NCI-H2029 treated with DMSO at 0.1 percent for 48 hours (cell line): ENCODE data around the gene KLRC1.
A peak's percentile ranks its signal among the peaks of the same experiment; 100 is the strongest.
"Not testable (repeated sequence)": the region's sequence is repeated elsewhere in the genome, so short reads cannot be mapped to it uniquely, and the experiment has no call there.

Experiments
- DNase-seq: peaks from one replicate; lab custom pipeline; 2025; lab: John Stamatoyannopoulos, UW

KLRC1 gene

DNA sequence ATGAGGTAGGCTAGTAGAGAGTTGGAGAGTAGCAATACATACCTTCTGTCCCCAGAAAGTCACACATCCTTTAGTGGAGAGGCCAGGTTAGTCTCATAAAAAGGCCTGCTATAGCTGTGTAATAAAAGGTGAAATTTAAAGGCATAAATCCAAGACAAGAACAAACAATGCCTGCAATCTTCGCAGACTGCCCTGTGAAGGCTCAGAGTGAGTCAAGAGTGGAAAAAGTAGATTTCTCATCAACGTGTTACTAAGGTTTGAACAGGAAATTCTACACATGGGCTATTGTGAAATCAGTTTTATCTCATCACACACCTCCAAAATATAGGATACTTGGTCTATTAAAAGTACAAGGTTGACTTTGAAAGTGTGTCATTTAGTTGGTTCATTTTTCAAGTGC, at the start of gene KLRC1:
Gene KLRC1 (minus strand): TSS at position 222 of the 400 bp plus-strand sequence. CDS start 2,221 bp downstream, outside the sequence.
- no peak for DNase-seq

DNA sequence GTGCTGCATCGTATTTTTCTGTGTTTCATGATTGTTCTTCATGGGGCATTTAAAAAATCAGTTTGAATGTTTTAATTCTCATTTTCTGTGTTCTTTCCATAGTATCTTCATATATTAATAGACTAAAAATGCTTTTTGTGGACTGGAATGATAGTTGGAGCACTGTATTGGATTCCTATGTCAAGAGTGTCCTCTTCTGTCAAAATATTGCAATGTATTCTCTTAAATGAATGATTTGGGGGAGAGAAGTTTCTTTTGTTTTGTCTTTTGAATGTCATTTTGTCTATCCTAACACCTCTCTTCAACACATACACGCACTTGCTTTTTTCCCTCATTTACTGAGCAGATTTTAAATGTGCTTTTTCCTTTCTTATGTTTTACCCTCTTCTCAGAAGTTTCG, 47.9 kb upstream of the KLRC1 start:
- DNase-seq, result peak; percentile 5

DNA sequence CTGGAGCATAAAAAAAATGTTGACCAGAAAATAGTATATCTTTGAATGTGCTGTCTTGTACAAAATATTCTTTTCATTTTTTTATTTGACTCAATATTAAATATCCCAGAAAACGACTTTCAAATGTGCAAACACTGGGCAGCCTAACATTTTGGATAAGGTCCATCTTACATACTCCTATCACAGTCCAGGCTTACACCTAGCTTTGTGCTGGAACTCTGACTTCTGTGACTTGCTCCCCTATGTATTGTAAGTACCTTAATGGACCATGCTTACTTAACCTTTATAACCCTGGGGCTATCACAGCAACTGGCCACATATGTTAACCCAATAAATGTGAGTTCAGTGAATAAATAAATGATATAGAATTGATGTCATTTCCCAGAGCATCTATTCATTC, 44.9 kb upstream of the KLRC1 start:
- no peak for DNase-seq

DNA sequence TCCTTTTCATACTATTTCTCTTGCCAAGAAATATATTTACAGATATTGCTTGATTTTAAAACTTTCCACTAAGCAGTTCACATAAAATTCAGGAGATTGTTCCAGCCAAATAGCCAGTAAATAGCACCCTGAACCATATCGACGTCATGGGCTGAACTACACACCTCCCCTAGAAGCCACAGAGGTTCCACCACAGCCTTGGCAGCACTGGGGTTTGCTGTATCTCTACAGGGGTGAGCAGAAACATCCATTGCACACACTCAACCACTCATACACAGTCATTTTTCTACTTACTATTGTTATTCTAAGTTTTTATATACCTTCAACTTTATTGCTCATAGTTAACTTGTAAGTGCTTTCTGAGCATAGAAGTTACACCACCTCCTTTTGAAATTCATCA, 44.4 kb upstream of the KLRC1 start:
- no peak for DNase-seq

DNA sequence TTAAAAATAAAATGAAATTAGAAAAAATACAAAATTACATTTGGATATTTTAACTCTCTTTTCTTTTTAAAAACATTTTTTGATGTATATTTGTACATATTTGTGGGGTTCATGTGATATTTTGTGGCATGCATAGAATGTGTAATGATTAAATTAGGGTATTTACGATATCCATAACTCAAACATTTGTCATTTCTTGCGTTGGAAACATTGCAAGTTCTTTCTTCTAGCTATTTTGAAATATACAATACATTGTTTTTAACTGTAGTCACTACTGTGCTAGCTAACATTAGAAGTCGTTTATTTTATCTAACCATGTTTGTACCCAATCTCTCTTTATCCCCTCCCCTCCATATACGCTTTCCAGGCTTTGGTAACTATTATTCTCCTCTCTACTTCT, 38.6 kb upstream of the KLRC1 start:
- DNase-seq, result no peak

DNA sequence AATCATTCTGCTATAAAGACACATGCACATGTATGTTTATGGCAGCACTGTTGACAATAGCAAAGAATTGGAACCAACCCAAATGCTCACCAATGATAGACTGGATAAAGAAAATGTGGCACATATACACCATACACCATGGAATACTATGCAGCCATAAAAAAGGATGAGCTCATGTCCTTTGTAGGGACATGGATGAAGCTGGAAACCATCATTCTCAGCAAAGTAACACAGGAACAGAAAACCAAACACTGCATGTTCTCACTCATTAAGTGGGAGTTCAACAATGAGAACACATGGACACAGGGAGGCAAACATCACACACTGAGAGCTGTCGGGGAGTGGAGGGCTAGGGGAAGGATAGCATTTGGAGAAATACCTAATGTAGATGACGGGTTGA, 34.2 kb upstream of the KLRC1 start:
- not testable (repeated sequence) for DNase-seq

DNA sequence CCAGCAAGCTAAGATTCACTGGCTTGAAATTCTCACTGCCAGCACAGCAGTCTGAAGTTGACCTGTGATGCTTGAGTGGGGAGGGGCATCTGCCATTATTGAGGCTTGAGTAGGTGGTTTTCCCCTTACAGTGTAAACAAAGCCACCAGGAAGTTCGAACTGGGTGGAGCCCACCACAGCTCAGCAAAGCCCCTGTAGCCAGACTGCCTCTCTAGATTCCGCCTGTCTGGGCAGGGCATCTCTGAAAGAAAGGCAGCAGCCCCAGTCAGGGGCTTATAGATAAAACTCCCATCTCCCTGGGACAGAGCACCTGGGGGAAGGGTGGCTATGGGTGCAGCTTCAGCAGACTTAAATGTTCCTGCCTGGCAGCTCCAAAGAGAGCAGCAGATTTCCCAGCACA, 28.7 kb upstream of the KLRC1 start:
- DNase-seq, result not testable (repeated sequence)

DNA sequence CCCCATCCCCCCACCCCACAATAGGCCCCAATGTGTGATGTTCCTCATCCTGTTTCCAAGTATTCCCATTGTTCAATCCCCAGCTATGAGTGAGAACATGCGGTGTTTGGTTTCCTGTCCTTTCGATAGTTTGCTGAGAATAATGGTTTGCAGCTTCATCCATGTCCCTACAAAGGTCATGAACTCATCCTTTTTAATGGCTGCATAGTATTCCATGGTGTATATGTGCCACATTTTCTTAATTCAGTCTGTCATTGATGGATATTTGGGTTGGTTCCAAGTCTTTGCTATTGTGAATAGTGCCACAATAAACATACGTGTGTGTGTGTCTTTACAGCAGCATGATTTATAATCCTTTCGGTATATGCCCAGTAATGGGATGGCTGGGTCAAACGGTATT, 19.6 kb upstream of the KLRC1 start:
- not testable (repeated sequence) for DNase-seq

DNA sequence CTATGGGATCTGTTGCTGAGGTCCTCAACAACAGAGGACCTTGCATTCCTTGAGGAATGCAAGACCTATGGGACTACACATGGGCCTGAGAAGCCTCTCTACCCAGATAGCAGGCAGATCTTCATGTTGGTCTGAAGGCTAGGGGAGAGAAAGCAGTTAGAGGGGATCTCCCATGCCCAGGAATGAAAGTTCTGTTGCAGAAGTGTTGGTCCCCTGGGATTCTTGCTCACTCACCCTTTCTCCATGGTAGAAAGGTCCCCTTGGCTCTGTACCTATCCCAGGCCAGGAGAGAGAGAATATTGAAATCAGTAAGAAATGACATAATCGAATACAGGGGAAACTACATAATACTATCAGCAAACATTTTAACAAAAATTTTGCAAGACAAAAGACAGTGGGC, 16.5 kb upstream of the KLRC1 start:
- DNase-seq, result no peak

DNA sequence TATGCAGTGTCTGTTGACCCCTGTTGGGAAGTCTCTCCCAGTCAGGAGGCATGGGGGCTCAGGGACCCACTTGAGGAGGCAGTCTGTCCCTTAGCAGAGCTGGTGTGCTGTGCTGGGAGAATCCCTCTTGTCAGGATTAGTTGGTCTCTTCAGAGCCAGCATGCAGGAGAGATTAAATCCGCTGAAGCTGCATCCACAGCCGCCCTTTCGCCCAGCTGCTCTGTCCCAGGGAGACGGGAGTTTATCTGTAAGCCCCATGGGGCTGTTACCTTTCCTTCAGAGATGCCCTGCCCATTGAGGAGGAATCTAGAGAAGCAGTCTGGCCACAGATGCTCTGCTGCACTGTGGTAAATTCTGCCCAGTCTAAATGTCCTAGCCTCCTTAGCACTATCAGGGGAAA, 13.1 kb upstream of the KLRC1 start:
- DNase-seq, result no peak

DNA sequence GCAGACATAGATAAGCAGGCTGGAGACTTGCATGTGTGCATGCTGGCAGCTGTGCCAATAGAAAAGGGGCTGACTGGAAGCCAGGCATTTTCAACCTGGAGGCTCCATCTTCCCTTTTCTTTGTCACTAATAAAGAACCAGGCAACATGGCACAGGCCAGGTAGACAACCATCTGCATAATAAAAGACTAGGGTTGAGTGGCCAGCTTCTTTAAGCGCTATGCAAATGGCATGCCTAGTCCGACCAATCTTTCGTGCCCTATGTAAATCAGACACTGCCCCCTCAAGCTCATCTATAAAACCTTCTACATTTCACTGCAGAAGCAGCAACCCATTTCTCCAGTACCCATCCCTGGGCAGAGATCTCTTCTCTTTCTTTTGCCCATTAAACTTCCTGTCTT, 4.6 kb upstream of the KLRC1 start:
- no peak for DNase-seq

DNA sequence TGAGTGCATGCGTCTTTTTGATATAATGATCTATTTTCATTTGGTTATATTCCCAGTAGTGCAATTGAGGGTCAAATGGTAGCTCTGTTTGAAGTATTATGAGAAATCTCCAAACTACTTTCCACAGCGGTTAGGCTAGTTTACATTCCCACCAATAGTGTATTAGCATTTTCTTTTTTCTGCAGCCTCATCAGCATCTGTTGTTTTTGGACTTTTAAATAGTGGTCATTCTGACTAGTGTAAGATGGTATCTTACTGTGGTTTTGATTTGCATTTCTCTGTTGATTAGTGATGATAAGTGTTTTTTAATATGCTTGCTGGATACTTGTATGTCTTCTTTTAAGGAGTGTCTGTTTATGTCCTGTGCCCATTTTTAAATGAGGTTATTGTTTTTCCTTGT, 3.7 kb upstream of the KLRC1 start:
- no peak for DNase-seq

DNA sequence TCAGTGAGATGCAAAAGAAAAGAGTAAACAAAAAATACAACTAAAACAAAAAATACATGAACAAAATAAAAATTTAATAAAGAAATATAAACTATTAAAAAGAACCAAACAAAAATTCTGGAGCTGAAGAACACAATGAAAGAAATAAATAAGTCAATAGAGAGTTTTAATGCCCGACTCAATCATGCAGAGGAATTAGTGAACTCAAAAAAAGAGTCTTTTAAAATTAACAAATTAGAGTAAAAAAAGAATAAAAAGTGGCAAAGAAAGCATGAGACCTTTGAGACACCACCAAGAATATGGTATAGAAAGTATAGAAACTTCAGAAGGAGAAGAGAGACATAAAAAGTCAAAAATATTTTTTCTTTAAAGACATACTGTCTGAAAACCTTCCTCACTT, 2.6 kb upstream of the KLRC1 start:
- DNase-seq, result no peak

DNA sequence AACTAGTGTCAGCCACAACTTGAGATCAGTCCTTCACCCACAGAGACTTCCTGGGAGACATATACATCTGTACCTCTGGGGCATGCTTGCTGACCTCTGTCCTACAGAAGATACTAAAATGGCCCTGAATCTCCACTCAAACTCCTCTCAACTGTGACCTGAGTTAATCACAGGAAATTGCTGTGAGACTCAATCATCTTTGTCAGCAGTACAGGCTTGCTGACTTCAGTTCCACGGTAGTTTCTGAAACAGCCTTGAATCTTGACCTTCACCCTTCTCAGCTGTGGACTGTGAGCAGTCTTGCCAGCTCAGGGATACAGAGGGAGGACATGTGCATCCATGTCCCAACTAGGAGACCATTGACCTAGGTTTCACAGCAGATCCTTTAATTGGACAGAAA, 1.4 kb upstream of the KLRC1 start:
- DNase-seq, result no peak

DNA sequence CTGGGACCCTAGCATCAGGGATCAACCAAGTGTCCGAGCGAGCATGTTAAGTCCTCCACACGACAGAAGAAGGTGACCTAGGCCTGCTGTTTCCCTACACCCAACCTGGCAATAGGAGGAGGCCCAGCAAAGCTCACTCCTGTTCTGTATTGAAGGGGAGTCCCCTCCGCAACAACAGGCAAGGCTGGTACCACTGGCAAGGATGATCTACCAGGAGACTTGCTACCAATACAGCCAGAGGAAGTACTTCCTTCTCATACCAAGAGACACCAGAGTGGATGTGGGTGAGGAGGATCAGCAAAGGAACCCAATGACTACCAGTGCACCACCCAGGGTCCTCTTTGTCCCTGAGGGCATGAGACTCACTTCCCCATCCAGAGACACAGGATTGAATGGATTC, 4.9 kb downstream of the KLRC1 start:
- no peak for DNase-seq

DNA sequence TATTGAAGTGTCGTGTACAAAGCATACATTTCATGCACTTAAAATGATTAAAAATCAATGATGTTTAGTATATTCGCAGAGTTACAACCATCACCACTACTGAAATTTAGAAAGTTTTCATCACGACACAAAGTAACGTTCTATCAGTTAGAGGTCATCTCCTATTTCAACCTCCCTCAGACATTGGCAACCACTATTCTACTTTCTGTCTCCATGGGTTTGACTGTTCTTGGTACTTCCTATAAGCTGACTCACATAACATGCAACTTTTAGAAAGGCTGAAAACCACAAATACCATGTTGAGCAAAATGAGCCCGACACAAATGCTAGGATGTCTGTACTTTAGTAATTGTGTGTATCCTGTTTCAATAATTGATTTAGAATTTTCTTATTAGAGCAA, 7.1 kb downstream of the KLRC1 start:
- DNase-seq, result not testable (repeated sequence)

DNA sequence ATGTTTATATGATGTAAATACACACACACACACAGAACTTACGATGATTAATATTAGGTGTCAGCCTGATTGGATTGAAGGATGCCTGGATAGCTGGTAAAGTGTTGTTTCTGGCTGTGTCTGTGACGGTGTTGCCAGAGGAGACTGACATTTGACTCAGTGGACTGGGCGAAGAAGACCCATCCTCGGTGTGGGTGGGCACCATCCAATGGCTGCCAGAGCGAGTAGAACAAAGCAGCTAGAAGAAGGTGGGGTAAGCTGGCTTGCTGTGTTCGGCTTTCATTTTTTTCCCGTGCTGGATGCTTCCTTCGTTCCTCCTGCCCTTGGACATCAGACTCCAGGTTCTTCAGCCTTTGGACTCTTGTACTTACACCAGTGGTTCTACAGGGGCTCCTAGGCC, 12.0 kb downstream of the KLRC1 start:
- DNase-seq, result not testable (repeated sequence)

DNA sequence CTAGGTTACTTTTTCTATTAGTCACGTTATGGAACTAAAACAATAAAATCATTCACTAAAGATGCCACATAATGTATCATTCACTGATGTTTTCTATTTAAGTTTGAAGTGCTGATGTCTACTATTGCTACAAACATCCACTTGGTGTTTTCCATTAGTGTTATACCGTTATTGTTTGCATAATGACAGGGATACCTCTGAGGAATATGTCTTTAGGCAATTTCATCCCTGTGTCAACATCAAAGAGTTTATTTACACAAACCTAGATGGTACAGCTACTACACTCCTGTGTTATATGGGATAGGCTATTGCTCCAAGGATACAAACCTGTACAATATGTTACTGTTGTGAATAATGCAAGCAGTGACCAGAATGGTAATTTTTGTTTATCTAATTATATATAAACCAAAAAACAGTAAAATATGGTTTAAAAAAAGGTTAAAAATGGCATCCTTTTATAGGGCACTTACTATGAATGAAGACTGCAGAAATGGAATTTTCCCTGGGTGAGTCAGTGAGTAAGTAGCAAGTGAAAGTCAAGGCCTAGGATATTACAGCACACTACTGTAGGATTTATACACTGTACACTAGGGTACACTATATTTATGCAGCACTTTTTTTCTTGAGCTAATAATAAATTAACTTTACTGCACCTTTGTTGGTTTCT, 13.4 kb downstream of the KLRC1 start:
- not testable (repeated sequence) for DNase-seq

DNA sequence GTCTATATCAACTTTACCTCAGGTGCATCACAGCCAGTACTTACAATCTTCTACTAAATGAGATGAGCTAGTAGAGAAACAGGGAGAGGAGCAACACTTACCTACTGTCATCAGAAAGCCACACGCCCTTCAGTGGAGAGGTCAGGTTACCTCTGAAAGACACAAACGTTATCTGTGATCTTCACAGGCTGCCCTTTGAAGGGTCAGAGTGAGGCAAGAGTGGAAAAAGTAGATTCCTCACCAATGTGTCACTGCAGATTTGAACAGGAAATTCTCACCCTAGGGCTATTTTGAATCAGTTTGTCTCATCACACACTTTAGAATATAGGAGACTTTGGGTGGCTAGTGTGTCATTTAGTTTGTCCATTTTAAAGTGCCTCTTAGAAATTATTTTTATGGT, 15.6 kb downstream of the KLRC1 start:
- DNase-seq, result not testable (repeated sequence)

DNA sequence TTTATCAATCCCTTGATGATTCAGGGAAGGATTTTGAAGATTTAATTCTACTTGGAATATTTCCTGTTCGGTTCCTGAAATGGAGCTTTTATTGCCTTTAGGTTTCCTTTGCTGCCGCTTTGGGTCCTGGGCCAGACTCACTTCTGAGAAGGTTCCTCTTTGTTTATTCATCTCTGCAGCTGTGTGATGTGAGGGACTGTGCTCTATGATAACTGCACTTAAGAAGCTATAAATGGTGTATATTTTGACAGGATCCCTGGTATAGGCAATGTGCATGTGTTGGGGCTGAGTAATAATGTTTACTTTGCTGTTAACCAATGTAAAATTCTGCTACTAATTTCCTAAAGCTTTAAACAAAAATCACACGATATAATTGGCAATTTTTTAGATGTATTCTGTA, 17.4 kb downstream of the KLRC1 start, which contains the start of gene KLRC2:
Gene KLRC2 (minus strand): TSS at position 195 of the 400 bp plus-strand sequence. CDS start 24 bp downstream, at position 171.
- peak; percentile 51 for DNase-seq

DNA sequence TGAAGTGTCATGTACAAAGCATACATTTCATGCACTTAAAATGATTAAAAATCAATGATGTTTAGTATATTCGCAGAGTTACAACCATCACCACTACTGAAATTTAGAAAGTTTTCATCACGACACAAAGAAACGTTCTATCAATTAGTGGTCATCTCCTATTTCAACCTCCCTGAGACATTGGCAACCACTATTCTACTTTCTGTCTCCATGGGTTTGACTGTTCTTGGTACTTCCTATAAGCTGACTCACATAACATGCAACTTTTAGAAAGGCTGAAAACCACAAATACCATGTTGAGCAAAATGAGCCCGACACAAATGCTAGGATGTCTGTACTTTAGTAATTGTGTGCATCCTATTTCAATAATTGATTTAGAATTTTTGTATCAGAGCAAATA, 22.6 kb downstream of the KLRC1 start:
- not testable (repeated sequence) for DNase-seq

DNA sequence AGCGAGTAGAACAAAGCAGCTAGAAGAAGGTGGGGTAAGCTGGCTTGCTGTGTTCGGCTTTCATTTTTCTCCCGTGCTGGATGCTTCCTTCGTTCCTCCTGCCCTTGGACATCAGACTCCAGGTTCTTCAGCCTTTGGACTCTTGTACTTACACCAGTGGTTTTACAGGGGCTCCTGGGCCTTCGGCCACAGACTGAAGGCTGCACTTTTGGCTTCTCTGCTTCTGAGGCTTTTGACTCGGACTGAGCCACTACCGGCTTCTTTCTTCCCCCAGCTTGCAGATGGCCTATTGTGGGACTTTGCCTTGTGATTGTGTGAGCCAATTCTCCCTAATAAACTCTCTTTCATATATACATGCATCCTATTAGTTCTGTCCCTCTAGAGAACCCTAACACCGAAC, 27.2 kb downstream of the KLRC1 start:
- DNase-seq, result not testable (repeated sequence)

DNA sequence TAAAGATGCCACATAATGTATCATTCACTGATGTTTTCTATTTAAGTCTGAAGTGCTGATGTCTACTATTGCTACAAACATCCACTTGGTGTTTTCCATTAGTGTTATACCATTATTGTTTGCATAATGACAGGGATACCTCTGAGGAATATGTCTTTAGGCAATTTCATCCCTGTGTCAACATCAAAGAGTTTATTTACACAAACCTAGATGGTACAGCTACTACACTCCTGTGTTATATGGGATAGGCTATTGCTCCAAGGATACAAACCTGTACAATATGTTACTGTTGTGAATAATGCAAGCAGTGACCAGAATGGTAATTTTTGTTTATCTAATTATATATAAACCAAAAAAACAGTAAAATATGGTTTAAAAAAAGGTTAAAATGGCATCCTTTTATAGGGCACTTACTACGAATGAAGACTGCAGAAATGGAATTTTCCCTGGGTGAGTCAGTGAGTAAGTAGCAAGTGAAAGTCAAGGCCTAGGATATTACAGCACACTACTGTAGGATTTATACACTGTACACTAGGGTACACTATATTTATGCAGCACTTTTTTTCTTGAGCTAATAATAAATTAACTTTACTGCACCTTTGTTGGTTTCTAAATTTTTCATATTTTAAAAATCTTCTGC, 28.8 kb downstream of the KLRC1 start:
- DNase-seq, result not testable (repeated sequence)

DNA sequence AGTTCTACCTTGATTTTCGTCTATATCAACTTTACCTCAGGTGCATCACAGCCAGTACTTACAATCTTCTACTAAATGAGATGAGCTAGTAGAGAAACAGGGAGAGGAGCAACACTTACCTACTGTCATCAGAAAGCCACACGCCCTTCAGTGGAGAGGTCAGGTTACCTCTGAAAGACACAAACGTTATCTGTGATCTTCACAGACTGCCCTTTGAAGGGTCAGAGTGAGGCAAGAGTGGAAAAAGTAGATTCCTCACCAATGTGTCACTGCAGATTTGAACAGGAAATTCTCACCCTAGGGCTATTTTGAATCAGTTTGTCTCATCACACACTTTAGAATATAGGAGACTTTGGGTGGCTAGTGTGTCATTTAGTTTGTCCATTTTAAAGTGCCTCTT, 31.0 kb downstream of the KLRC1 start:
- not testable (repeated sequence) for DNase-seq
